Keratinocyte (primary cell): ENCODE measurements around the gene TGM1. TPM values are rescaled to one million over a fixed set of nuclear protein-coding genes. Genes with fewer than 3 reads are reported as not detected.
A peak's percentile ranks its signal among the peaks of the same experiment; 100 is the strongest.

Experiments
- DNase-seq: peaks from one replicate; pipeline ENCODE4 v3.0.0-alpha.2; 2011; ENCODE audit warnings: low read depth, missing footprints, low spot score
- FAIRE-seq: peaks from 2 replicates; lab custom pipeline; 2011; peaks lifted over from hg19 to GRCh38; lab: Jason Lieb, UNC
- H2AFZ ChIP-seq: 2 replicates; pipeline ENCODE4 v1.6.0; 2012; ENCODE audit warnings: low read length, control low read depth, inconsistent platforms; ENCODE audit not compliant: control insufficient read depth
- H3K27ac ChIP-seq: 2 replicates; pipeline ENCODE4 v1.5.1; 2011; ENCODE audit warnings: low read length; ENCODE audit not compliant: control insufficient read depth, insufficient read depth
- H3K27me3 ChIP-seq: 3 replicates; pipeline ENCODE4 v1.6.0; 2011; ENCODE audit warnings: low read length; ENCODE audit not compliant: control insufficient read depth, insufficient read depth; ENCODE audit errors: extremely low read depth
- H3K36me3 ChIP-seq, 2 experiments: 2 replicates in 1 of 2; 3 replicates in 1 of 2; pipeline ENCODE4 v1.5.1; 2011; ENCODE audit warnings: low read length in 2 of 2, mild to moderate bottlenecking in 1 of 2; ENCODE audit not compliant: control insufficient read depth in 2 of 2, insufficient read depth in 2 of 2; ENCODE audit errors: extremely low read depth in 1 of 2
- H3K4me1 ChIP-seq: 3 replicates; pipeline ENCODE4 v1.5.1; 2011; ENCODE audit warnings: low read length; ENCODE audit not compliant: control insufficient read depth, insufficient read depth; ENCODE audit errors: extremely low read depth
- H3K4me2 ChIP-seq: 3 replicates; pipeline ENCODE4 v1.6.0; 2011; ENCODE audit warnings: low read depth, low read length; ENCODE audit not compliant: control insufficient read depth, insufficient read depth; ENCODE audit errors: extremely low read depth
- H3K4me3 ChIP-seq, 3 experiments: fragments of 200-600 bp in 1 of 3; sonication (generic) in 1 of 3; 2 replicates in 2 of 3; 3 replicates in 1 of 3; pipeline ENCODE4 v1.5.1; 2011 to 2016; ENCODE audit warnings: low read length in 3 of 3, mild to moderate bottlenecking in 3 of 3, control low read depth in 2 of 3, inconsistent platforms in 1 of 3, low read depth in 1 of 3, mixed read lengths in 1 of 3, mixed run types in 1 of 3, moderate library complexity in 1 of 3; ENCODE audit not compliant: control insufficient read depth in 2 of 3, insufficient read depth in 2 of 3; ENCODE audit errors: extremely low read depth in 1 of 3
- H3K79me2 ChIP-seq: 2 replicates; pipeline ENCODE4 v1.6.0; 2012; ENCODE audit warnings: low read length; ENCODE audit not compliant: control insufficient read depth, insufficient read depth
- H3K9ac ChIP-seq: 3 replicates; pipeline ENCODE4 v1.6.0; 2011; ENCODE audit warnings: low read length; ENCODE audit not compliant: control insufficient read depth, insufficient read depth; ENCODE audit errors: extremely low read depth
- H3K9me1 ChIP-seq: 3 replicates; pipeline ENCODE4 v1.6.0; 2011; ENCODE audit warnings: low read length; ENCODE audit not compliant: control insufficient read depth, insufficient read depth; ENCODE audit errors: extremely low read depth
- H3K9me3 ChIP-seq: 2 replicates; pipeline ENCODE4 v1.5.1; 2012; ENCODE audit warnings: low read depth, low read length; ENCODE audit not compliant: control insufficient read depth
- H4K20me1 ChIP-seq: 3 replicates; pipeline ENCODE4 v1.6.0; 2011; ENCODE audit warnings: low read length; ENCODE audit not compliant: control insufficient read depth, insufficient read depth; ENCODE audit errors: extremely low read depth
- CTCF ChIP-seq, 3 experiments: IDR thresholded peaks in 1 of 3; conservative IDR thresholded peaks in 1 of 3; optimal IDR thresholded peaks in 1 of 3; 2 replicates in 2 of 3; 3 replicates in 1 of 3; pipeline versions ENCODE3 to v1.5.1; 2011; ENCODE audit warnings: low read length in 3 of 3, mild to moderate bottlenecking in 3 of 3, moderate library complexity in 2 of 3, control low read depth in 1 of 3, inconsistent platforms in 1 of 3; ENCODE audit not compliant: insufficient read depth in 2 of 3; ENCODE audit errors: extremely low read depth in 1 of 3
- EZH2 ChIP-seq: IDR thresholded peaks from one replicate; pipeline ENCODE4 v1.6.1; 2012; ENCODE audit warnings: inconsistent platforms, mild to moderate bottlenecking, low read length, moderate library complexity
- dilution Hi-C: fragments of 300-500 bp; cut with MboI; formaldehyde crosslinking; loops from one replicate; pipeline ENCODE4 v1.7.0; 2020; ENCODE audit warnings: low sequenced_read_pairs; ENCODE audit not compliant: extremely low pct_ligation_motif_present
- polyA plus RNA-seq, 5 experiments: library from polyadenylated mRNA; depleted of rRNA in 3 of 5; stranded (reverse) in 3 of 5; stranded (forward) in 1 of 5; unstranded in 1 of 5; fragments of >200 nt; gene quantifications; 1 replicate in 1 of 5; 2 replicates in 3 of 5; 3 replicates in 1 of 5; pipeline versions ENCODE4 v1.2.1 to v1.2.3, GENCODE V29; 2011 to 2012; ENCODE audit warnings: missing spikeins in 2 of 5, low read depth in 1 of 5, low replicate concordance in 1 of 5

The TGM1 gene
- polyA plus RNA-seq, 1 donor (not counting 4 experiments of a cell fraction or from before 2014, with no cell fraction given): 16.1 TPM

GRCh38 chr14:24279301-24280186 is 16.6 kb upstream of the TGM1 start:
- no peak overlapping the region for H3K9ac ChIP-seq
- FAIRE-seq (no peak), DNase-seq (no peak)
- TF ChIP-seq EZH2 (no peak), CTCF (optimal IDR thresholded peaks at IDR 0.05 in 1 of 3, IDR thresholded peaks at IDR 0.05 in 1 of 3, conservative IDR thresholded peaks at IDR 0.05 in 1 of 3; ENCODE audit: extremely low read depth in 1 of 3, insufficient read depth in 2 of 3, low read length in 3 of 3) (peak; percentile 56 to 80 (median 66))
- H3K79me2 ChIP-seq: no peaks in the 10 kb centered on the region
- no peaks in the 10 kb centered on the region for H3K9me1 ChIP-seq
- no peaks in the 10 kb centered on the region for H3K36me3 ChIP-seq
- dilution Hi-C loops: no loop called here
- no peaks in the 10 kb centered on the region for H3K27me3 ChIP-seq
- no peak overlapping the region for H3K4me3 ChIP-seq
- H3K4me1 ChIP-seq: peaks cover 24% of the 10 kb centered on the region
- H3K9me3 ChIP-seq: no peaks in the 10 kb centered on the region
- H4K20me1 ChIP-seq: no peaks in the 10 kb centered on the region
- no peak overlapping the region for H3K4me2 ChIP-seq
- no peak overlapping the region for H3K27ac ChIP-seq
- no peak overlapping the region for H2AFZ ChIP-seq

GRCh38 chr14:24278424-24278823 is 15.4 kb upstream of the TGM1 start:
- H3K9ac ChIP-seq: no peak overlapping the region
- no peaks in the 10 kb centered on the region for H3K36me3 ChIP-seq
- dilution Hi-C loops: no loop called here
- H2AFZ ChIP-seq: no peak overlapping the region
- H3K9me1 ChIP-seq: no peaks in the 10 kb centered on the region
- H3K9me3 ChIP-seq: no peaks in the 10 kb centered on the region
- DNase-seq (no peak), FAIRE-seq (no peak)
- no peak overlapping the region for H3K27ac ChIP-seq
- no peaks in the 10 kb centered on the region for H3K79me2 ChIP-seq
- H3K4me3 ChIP-seq: no peak overlapping the region
- TF ChIP-seq EZH2 (no peak), CTCF (optimal IDR thresholded peaks at IDR 0.05 in 1 of 3, IDR thresholded peaks at IDR 0.05 in 1 of 3, conservative IDR thresholded peaks at IDR 0.05 in 1 of 3; ENCODE audit: extremely low read depth in 1 of 3, insufficient read depth in 2 of 3, low read length in 3 of 3) (no peak)
- peaks cover 29% of the 10 kb centered on the region for H3K4me1 ChIP-seq
- no peaks in the 10 kb centered on the region for H4K20me1 ChIP-seq
- no peak overlapping the region for H3K4me2 ChIP-seq
- no peaks in the 10 kb centered on the region for H3K27me3 ChIP-seq
